ENCODE data around the gene PDE6D.

Gene PDE6D

GRCh38 chr2:231686192-231687100 is 94.6 kb downstream of the PDE6D start:
- DNase-seq (ENCODE audit: low read depth, low spot score) = no peak
- no CpG with 5 or more reads among the region's 11 CpGs for WGBS (ENCODE audit: insufficient coverage, insufficient read length)
- H3K27me3 ChIP-seq (ENCODE audit: control insufficient read depth, insufficient read depth, low read length) = no peaks in the 10 kb centered on the region

GRCh38 chr2:231685349-231686191 is 95.5 kb downstream of the PDE6D start:
- H3K27ac ChIP-seq (ENCODE audit: low read length) = no peak overlapping the region
- no peaks in the 10 kb centered on the region for H3K27me3 ChIP-seq (ENCODE audit: control insufficient read depth, insufficient read depth, low read length)
- WGBS (ENCODE audit: insufficient coverage, insufficient read length) = no CpG with 5 or more reads among the region's 20 CpGs
- H3K4me3 ChIP-seq (ENCODE audit: low read length) = no peak overlapping the region
- H3K4me1 ChIP-seq (ENCODE audit: control insufficient read depth, insufficient read depth, low read length) = peaks cover 7% of the 10 kb centered on the region
- H3K36me3 ChIP-seq (ENCODE audit: control insufficient read depth, insufficient read depth, low read length) = no peaks in the 10 kb centered on the region
- no peaks in the 10 kb centered on the region for H3K9me3 ChIP-seq (ENCODE audit: control insufficient read depth, insufficient read depth, low read length)
- no peak for DNase-seq (ENCODE audit: low read depth, low spot score)

More at GRCh38 chr2:231686192-231687100, 94.6 kb downstream of the PDE6D start:
- Histone ChIP-seq H3K9me3 (ENCODE audit: control insufficient read depth, insufficient read depth, low read length) (no peaks in the 10 kb centered on the region), H3K4me1 (ENCODE audit: control insufficient read depth, insufficient read depth, low read length) (peaks cover 9% of the 10 kb centered on the region), H3K36me3 (ENCODE audit: control insufficient read depth, insufficient read depth, low read length) (no peaks in the 10 kb centered on the region), H3K27ac (ENCODE audit: low read length) (no peak overlapping the region), H3K4me3 (ENCODE audit: low read length) (no peak overlapping the region)

GRCh38 chr2:231684314-231685223 is 96.5 kb downstream of the PDE6D start:
- Histone ChIP-seq H3K27me3 (ENCODE audit: control insufficient read depth, insufficient read depth, low read length) (no peaks in the 10 kb centered on the region), H3K9me3 (ENCODE audit: control insufficient read depth, insufficient read depth, low read length) (no peaks in the 10 kb centered on the region), H3K4me3 (ENCODE audit: low read length) (no peak overlapping the region), H3K4me1 (ENCODE audit: control insufficient read depth, insufficient read depth, low read length) (peaks cover 7% of the 10 kb centered on the region), H3K36me3 (ENCODE audit: control insufficient read depth, insufficient read depth, low read length) (no peaks in the 10 kb centered on the region), H3K27ac (ENCODE audit: low read length) (no peak overlapping the region)
- DNase-seq (ENCODE audit: low read depth, low spot score) = no peak
- no CpG with 5 or more reads among the region's 22 CpGs for WGBS (ENCODE audit: insufficient coverage, insufficient read length)

- no CpG with 5 or more reads among the region's 8 CpGs for WGBS (ENCODE audit: insufficient coverage, insufficient read length)
- Histone ChIP-seq H3K4me3 (ENCODE audit: low read length) (no peak overlapping the region), H3K27me3 (ENCODE audit: control insufficient read depth, insufficient read depth, low read length) (no peaks in the 10 kb centered on the region), H3K27ac (ENCODE audit: low read length) (no peak overlapping the region), H3K36me3 (ENCODE audit: control insufficient read depth, insufficient read depth, low read length) (no peaks in the 10 kb centered on the region), H3K4me1 (ENCODE audit: control insufficient read depth, insufficient read depth, low read length) (peaks cover 7% of the 10 kb centered on the region), H3K9me3 (ENCODE audit: control insufficient read depth, insufficient read depth, low read length) (no peaks in the 10 kb centered on the region)
- no peak for DNase-seq (ENCODE audit: low read depth, low spot score)
Measured at GRCh38 chr2:231683292-231684235, 97.5 kb downstream of the PDE6D start.

GRCh38 chr2:231682603-231683291 is 98.3 kb downstream of the PDE6D start:
- Histone ChIP-seq H3K9me3 (ENCODE audit: control insufficient read depth, insufficient read depth, low read length) (no peaks in the 10 kb centered on the region), H3K4me3 (ENCODE audit: low read length) (no peak overlapping the region), H3K4me1 (ENCODE audit: control insufficient read depth, insufficient read depth, low read length) (peaks cover 7% of the 10 kb centered on the region), H3K36me3 (ENCODE audit: control insufficient read depth, insufficient read depth, low read length) (no peaks in the 10 kb centered on the region), H3K27ac (ENCODE audit: low read length) (no peak overlapping the region), H3K27me3 (ENCODE audit: control insufficient read depth, insufficient read depth, low read length) (no peaks in the 10 kb centered on the region)
- DNase-seq (ENCODE audit: low read depth, low spot score) = no peak
- no CpG with 5 or more reads among the region's 11 CpGs for WGBS (ENCODE audit: insufficient coverage, insufficient read length)
